H1 (cell line): ENCODE measurements around the gene RAB39B. TPM values are rescaled to one million over a fixed set of nuclear protein-coding genes. Genes with fewer than 3 reads are reported as not detected.
A peak's percentile ranks its signal among the peaks of the same experiment; 100 is the strongest.

Experiments used
- CTCF ChIA-PET: fragments of 300-600 bp; sonication (Branson Sonifier 250); formaldehyde crosslinking; loops from one replicate; lab custom pipeline; 2021; ENCODE audit not compliant: partially characterized antibody; lab: Charles Lee
- POLR2A ChIA-PET: fragments of 300-600 bp; sonication (Branson Sonifier 250); formaldehyde crosslinking; loops from one replicate; lab custom pipeline; 2021; ENCODE audit warnings: inconsistent platforms; ENCODE audit not compliant: partially characterized antibody; lab: Charles Lee
- DNase-seq, 2 experiments: peaks; one replicate each; pipeline versions ENCODE4 v3.0.0 to v3.0.0-alpha.2; 2010 to 2022; ENCODE audit warnings: low spot score in 2 of 2, low read depth in 1 of 2, mixed read lengths in 1 of 2
- FAIRE-seq: peaks from 2 replicates; lab custom pipeline; 2011; peaks lifted over from hg19 to GRCh38; lab: Jason Lieb, UNC
- H2AFZ ChIP-seq: 2 replicates; pipeline ENCODE4 v1.8.1; 2012; ENCODE audit warnings: low read length, inconsistent platforms
- H2AK5ac ChIP-seq: 2 replicates; pipeline ENCODE4 v1.6.1; 2013; ENCODE audit warnings: low read depth, low read length
- H2BK120ac ChIP-seq: replicated peaks from 2 replicates; pipeline ENCODE3; 2013; ENCODE audit warnings: low read depth, low read length, inconsistent platforms
- H2BK12ac ChIP-seq: 2 replicates; pipeline ENCODE4 v1.6.1; 2013; ENCODE audit warnings: low read depth, low read length
- H2BK15ac ChIP-seq: 2 replicates; pipeline ENCODE4 v1.6.1; 2013; ENCODE audit warnings: low read length
- H2BK20ac ChIP-seq: 2 replicates; pipeline ENCODE4 v1.6.1; 2013; ENCODE audit warnings: low read length
- H2BK5ac ChIP-seq: 2 replicates; pipeline ENCODE4 v1.6.1; 2013; ENCODE audit warnings: low read depth, low read length
- H3K14ac ChIP-seq: 2 replicates; pipeline ENCODE4 v1.6.1; 2013; ENCODE audit warnings: inconsistent platforms; ENCODE audit not compliant: insufficient read length
- H3K18ac ChIP-seq: 2 replicates; pipeline ENCODE4 v1.6.1; 2013; ENCODE audit warnings: low read length; ENCODE audit errors: extremely low read depth
- H3K23ac ChIP-seq: 2 replicates; pipeline ENCODE4 v1.6.1; 2013; ENCODE audit warnings: inconsistent platforms; ENCODE audit not compliant: insufficient read length
- H3K23me2 ChIP-seq: 2 replicates; pipeline ENCODE4 v1.6.1; 2013; ENCODE audit warnings: low read depth, low read length
- H3K27ac ChIP-seq: 2 replicates; pipeline ENCODE4 v1.6.1; 2011; ENCODE audit warnings: low read depth, low read length, inconsistent platforms
- H3K27me3 ChIP-seq, 4 experiments: replicated peaks in 1 of 4; 1 replicate in 1 of 4; 2 replicates in 3 of 4; pipeline versions ENCODE4 v1.6.1 to v1.8.1; 2011 to 2013; ENCODE audit warnings: low read length in 3 of 4, mild to moderate bottlenecking in 3 of 4, inconsistent platforms in 2 of 4, mixed read lengths in 2 of 4, moderate library complexity in 1 of 4; ENCODE audit not compliant: control insufficient read depth in 3 of 4, insufficient read depth in 3 of 4; ENCODE audit errors: extremely low read depth in 1 of 4
- H3K36me3 ChIP-seq, 4 experiments: 2 replicates each; pipeline versions ENCODE4 v1.6.1 to v1.8.1; 2011 to 2013; ENCODE audit warnings: mild to moderate bottlenecking in 4 of 4, low read length in 3 of 4, moderate library complexity in 2 of 4, control low read depth in 1 of 4, inconsistent platforms in 1 of 4; ENCODE audit not compliant: insufficient read depth in 4 of 4, control insufficient read depth in 2 of 4
- H3K4ac ChIP-seq: replicated peaks from 2 replicates; pipeline ENCODE3; 2013; ENCODE audit warnings: low read length, low read depth, mixed read lengths, inconsistent platforms; ENCODE audit not compliant: insufficient read length
- H3K4me1 ChIP-seq, 4 experiments: replicated peaks in 1 of 4; 1 replicate in 1 of 4; 2 replicates in 3 of 4; pipeline versions ENCODE4 v1.6.1 to v1.8.1; 2011 to 2013; ENCODE audit warnings: low read length in 3 of 4, inconsistent platforms in 2 of 4, mixed read lengths in 1 of 4; ENCODE audit not compliant: insufficient read depth in 4 of 4, control insufficient read depth in 3 of 4
- H3K4me2 ChIP-seq, 2 experiments: 2 replicates each; pipeline versions ENCODE4 v1.6.1 to v1.8.1; 2011 to 2013; ENCODE audit warnings: low read depth in 2 of 2, low read length in 2 of 2, control low read depth in 1 of 2, inconsistent platforms in 1 of 2, mild to moderate bottlenecking in 1 of 2; ENCODE audit not compliant: insufficient read depth in 1 of 2
- H3K4me3 ChIP-seq, 4 experiments: fragments of 200-600, 300-600 bp in 1 of 4; sonication (generic), shearing (Covaris generic), sonication (Bioruptor Twin) in 1 of 4; 2 replicates each; pipeline versions ENCODE4 v1.5.1 to v1.8.1; 2011 to 2016; ENCODE audit warnings: low read length in 4 of 4, low read depth in 3 of 4, control low read depth in 2 of 4, inconsistent platforms in 2 of 4, mild to moderate bottlenecking in 2 of 4, mixed read lengths in 1 of 4, moderate library complexity in 1 of 4; ENCODE audit not compliant: insufficient read depth in 2 of 4; ENCODE audit errors: extremely low read depth in 1 of 4
- H3K56ac ChIP-seq: replicated peaks from 2 replicates; pipeline ENCODE3; 2013; ENCODE audit warnings: low read depth, mild to moderate bottlenecking, mixed read lengths, low read length, inconsistent platforms; ENCODE audit not compliant: insufficient read length
- H3K79me1 ChIP-seq: 2 replicates; pipeline ENCODE4 v1.6.1; 2013; ENCODE audit warnings: low read depth, low read length, control low read depth
- H3K79me2 ChIP-seq, 2 experiments: 2 replicates each; pipeline versions ENCODE4 v1.6.1 to v1.8.1; 2012 to 2013; ENCODE audit warnings: low read length in 2 of 2, mild to moderate bottlenecking in 2 of 2, inconsistent platforms in 1 of 2; ENCODE audit not compliant: insufficient read depth in 2 of 2, control insufficient read depth in 1 of 2
- H3K9ac ChIP-seq, 4 experiments: replicated peaks in 1 of 4; 1 replicate in 1 of 4; 2 replicates in 3 of 4; pipeline versions ENCODE4 v1.6.1 to v1.8.1; 2011 to 2013; ENCODE audit warnings: low read depth in 3 of 4, low read length in 3 of 4, control low read depth in 2 of 4, mild to moderate bottlenecking in 2 of 4, moderate library complexity in 2 of 4, inconsistent platforms in 1 of 4; ENCODE audit errors: extremely low read depth in 1 of 4
- H3K9me3 ChIP-seq, 2 experiments: 2 replicates each; pipeline versions ENCODE4 v1.6.1 to v1.8.1; 2012 to 2013; ENCODE audit warnings: mild to moderate bottlenecking in 2 of 2, moderate library complexity in 2 of 2, control low read depth in 1 of 2, inconsistent platforms in 1 of 2, low read depth in 1 of 2, low read length in 1 of 2, mixed read lengths in 1 of 2; ENCODE audit not compliant: insufficient read depth in 2 of 2
- H4K20me1 ChIP-seq, 2 experiments: replicated peaks in 1 of 2; 2 replicates each; pipeline versions ENCODE3 to v1.8.1; 2011 to 2013; ENCODE audit warnings: inconsistent platforms in 2 of 2, low read length in 2 of 2, mild to moderate bottlenecking in 1 of 2; ENCODE audit not compliant: insufficient read depth in 2 of 2, control insufficient read depth in 1 of 2
- H4K5ac ChIP-seq: 2 replicates; pipeline ENCODE4 v1.6.1; 2013; ENCODE audit warnings: low read length, low read depth, mixed read lengths, inconsistent platforms; ENCODE audit not compliant: insufficient read length
- H4K8ac ChIP-seq: 2 replicates; pipeline ENCODE4 v1.8.0; 2013; ENCODE audit warnings: mild to moderate bottlenecking, moderate library complexity, low read length, inconsistent platforms; ENCODE audit not compliant: insufficient read depth; ENCODE audit errors: extremely low read depth
- H4K91ac ChIP-seq: replicated peaks from 2 replicates; pipeline ENCODE3; 2013; ENCODE audit warnings: low read length, mixed read lengths, inconsistent platforms; ENCODE audit not compliant: insufficient read length
- ASH2L ChIP-seq: fragments of 200-600, 300-600 bp; sonication (generic); IDR thresholded peaks from one replicate; pipeline ENCODE4 v1.7.1; 2017; ENCODE audit warnings: low read length
- CBX5 ChIP-seq: fragments of 300-800, 300-1000 bp; sonication (generic); IDR thresholded peaks from 2 replicates; pipeline ENCODE4 v1.7.1; 2016; ENCODE audit warnings: antibody characterized with exemption, low read length, low read depth
- JUND ChIP-seq: IDR thresholded peaks from 2 replicates; pipeline ENCODE4 v1.6.1; 2011; ENCODE audit warnings: mild to moderate bottlenecking, improper control_type of control experiment, low read length
- NANOG ChIP-seq: IDR thresholded peaks from 2 replicates; pipeline ENCODE4 v1.6.1; 2011; ENCODE audit warnings: low read length, low read depth, mild to moderate bottlenecking, inconsistent platforms; ENCODE audit not compliant: insufficient read depth, poor library complexity, severe bottlenecking
- POLR2A ChIP-seq, 2 experiments: IDR thresholded peaks; 1 replicate in 1 of 2; 2 replicates in 1 of 2; pipeline ENCODE4 v1.6.1; 2011; ENCODE audit warnings: low read depth in 2 of 2, low read length in 2 of 2, mild to moderate bottlenecking in 2 of 2; ENCODE audit errors: control extremely low read depth in 1 of 2
- POLR2AphosphoS5 ChIP-seq: IDR thresholded peaks from 2 replicates; pipeline ENCODE4 v1.6.1; 2011; ENCODE audit warnings: low read depth, low read length
- RBBP5 ChIP-seq: IDR thresholded peaks from 2 replicates; pipeline ENCODE4 v1.7.1; 2012; ENCODE audit warnings: low read depth, mild to moderate bottlenecking, inconsistent platforms, low read length, moderate library complexity, borderline replicate concordance
- RXRA ChIP-seq: IDR thresholded peaks from 2 replicates; pipeline ENCODE4 v1.6.1; 2011; ENCODE audit warnings: low read depth, mild to moderate bottlenecking, low read length, moderate library complexity; ENCODE audit not compliant: insufficient read depth
- SIN3A ChIP-seq, 2 experiments: IDR thresholded peaks in 1 of 2; conservative IDR thresholded peaks in 1 of 2; 2 replicates each; pipeline ENCODE4 v1.6.1; 2011 to 2012; ENCODE audit warnings: low read length in 2 of 2, improper control_type of control experiment in 1 of 2, low read depth in 1 of 2, mild to moderate bottlenecking in 1 of 2
- SIX5 ChIP-seq: IDR thresholded peaks from 2 replicates; pipeline ENCODE4 v1.6.1; 2011; ENCODE audit warnings: mild to moderate bottlenecking, low read depth, low read length
- SP2 ChIP-seq: IDR thresholded peaks from 2 replicates; pipeline ENCODE4 v1.6.1; 2012; ENCODE audit warnings: mild to moderate bottlenecking, low read length, inconsistent platforms
- SP4 ChIP-seq: IDR thresholded peaks from 2 replicates; pipeline ENCODE4 v1.6.1; 2012; ENCODE audit warnings: low read length, inconsistent platforms
- WGBS, 2 experiments: shearing (Covaris generic) in 1 of 2; methylation state at CpG; one replicate each; pipeline versions ENCODE4 v1.1.6 to v1.1.7; 2013 to 2015; ENCODE audit warnings: low lambda C conversion rate in 2 of 2, mixed read lengths in 2 of 2, inconsistent platforms in 1 of 2, low coverage in 1 of 2, missing lambda C conversion rate in 1 of 2; ENCODE audit not compliant: insufficient replicate concordance in 2 of 2, insufficient coverage in 1 of 2, insufficient read length in 1 of 2; ENCODE audit errors: extremely low coverage in 1 of 2, missing lambda C conversion rate in 1 of 2; 5-methylcytosine and 5-hydroxymethylcytosine counted together
- polyA plus RNA-seq, 7 experiments: library from polyadenylated mRNA; depleted of rRNA in 3 of 7; stranded (reverse) in 5 of 7; unstranded in 2 of 7; fragments of >200 nt in 5 of 7; fragments of 200-250 nt in 2 of 7; gene quantifications; 1 replicate in 5 of 7; 2 replicates in 1 of 7; 4 replicates in 1 of 7; pipeline versions ENCODE4 v1.2.1 to v1.2.3, GENCODE V29; 2011 to 2013; ENCODE audit warnings: missing spikeins in 2 of 7, mixed read lengths in 2 of 7
- total RNA-seq: library from RNA; stranded (reverse); fragmentation: NEBNext Ultra II Directional; extraction: Animal tissue kit (Norgen Biotek cat#: 25700); gene quantifications from 2 replicates; pipeline ENCODE4 v1.2.1, GENCODE V29; 2021

Gene RAB39B
- total and polyA plus RNA-seq, 2 of the 8 experiments (the other 6 are each of a cell fraction or from before 2014, with no cell fraction given), result 3.1 to 9.3 TPM

- Histone ChIP-seq H3K23ac (no peak overlapping the region), H3K4me1 (no peaks in the 10 kb centered on the region), H3K23me2 (no peaks in the 10 kb centered on the region), H3K14ac (no peak overlapping the region), H4K20me1 (peaks cover 0 to 2% of the 10 kb centered on the region in 2 experiments), H2AK5ac (no peak overlapping the region), H4K8ac (no peak overlapping the region), H3K18ac (no peak overlapping the region), H3K4me2 (no peak overlapping the region), H3K4ac (no peak overlapping the region), H3K36me3 (peaks cover 2 to 20% (median 7%) of the 10 kb centered on the region in 4 experiments; a peak in 2 of 8 replicates), H3K27ac (no peak overlapping the region), H3K9ac (no peak overlapping the region), H2BK20ac (no peak overlapping the region), H2BK15ac (no peak overlapping the region), H4K5ac (no peak overlapping the region), H3K27me3 (no peaks in the 10 kb centered on the region), H2AFZ (no peak overlapping the region), H2BK120ac (no peak overlapping the region), H3K79me2 (no peaks in the 10 kb centered on the region), H3K56ac (no peak overlapping the region), H3K9me3 (no peaks in the 10 kb centered on the region), H4K91ac (no peak overlapping the region), H2BK12ac (no peak overlapping the region), H3K4me3 (no peak overlapping the region), H2BK5ac (no peak overlapping the region), H3K79me1 (no peaks in the 10 kb centered on the region)
- DNase-seq (no peak), FAIRE-seq (peak; percentile 36)
- CTCF ChIA-PET, result no interaction called here
- TF ChIP-seq SP4 (no peak), ASH2L (no peak), NANOG (no peak), SP2 (no peak), RXRA (no peak), CBX5 (no peak), POLR2AphosphoS5 (no peak), JUND (no peak), RBBP5 (no peak), SIX5 (no peak), SIN3A (conservative IDR thresholded peaks at IDR 0.05 in 1 of 2, IDR thresholded peaks at IDR 0.05 in 1 of 2; ENCODE audit: low read depth in 1 of 2, low read length in 2 of 2) (no peak), POLR2A (IDR thresholded peaks at IDR 0.05; ENCODE audit: control extremely low read depth in 1 of 2, low read depth in 2 of 2, low read length in 2 of 2) (no peak)
- POLR2A ChIA-PET, result interaction anchor here (0.6 kb wide), 1 partner anchor 420 kb away, joined by 3 read pairs; no protein-coding TSS in a partner anchor
- 88% methylated on average over 5 of the region's 5 CpGs; no CpG with 5 or more reads in 1 of the 2 experiments for WGBS, 2 experiments
Observed at GRCh38 chrX:155242300-155242699, 22.0 kb downstream of the RAB39B start.
